SH-SY5Y (cell line): ENCODE results near the gene PCP4.

Experiments used
- GATA2 ChIP-seq: IDR thresholded peaks from 2 replicates; pipeline ENCODE4 v1.6.1; 2011; ENCODE audit warnings: mild to moderate bottlenecking, low read depth, low read length
- GATA3 ChIP-seq: IDR thresholded peaks from 2 replicates; pipeline ENCODE4 v1.6.1; 2011; ENCODE audit warnings: low read depth, mild to moderate bottlenecking, low read length, moderate library complexity

- TF ChIP-seq GATA3 (no peak), GATA2 (no peak)
Observed at GRCh38 chr21:39850333-39850732, 16.9 kb upstream of the PCP4 start.
